HepG2 (cell line): Measurements from ENCODE around the gene KATNAL1. TPM values are rescaled to one million over a fixed set of nuclear protein-coding genes. Genes with fewer than 3 reads are reported as not detected.

Experiments
- ATAC-seq: fragments of 200-7000 bp; cut with Tn5 transposase; 3 replicates; pipeline ENCODE4 v1.9.1; 2020; ENCODE audit warnings: mild to moderate bottlenecking, moderate library complexity
- BruUV-seq: library from RNA; stranded (reverse); fragments of 400-500 nt; replicated peaks from 2 replicates; lab custom pipeline; 2021; lab: Mats Ljungman, UMichigan
- CTCF ChIA-PET: fragments of 300-600 bp; formaldehyde crosslinking; extraction: SDS; loops from one replicate; lab custom pipeline; 2021; ENCODE audit warnings: low total read pairs, inconsistent platforms, low intra/inter-chr PET ratio; lab: Yijun Ruan, JAX
- POLR2A ChIA-PET: fragments of 350-600 bp; sonication (Branson Sonifier 250); formaldehyde crosslinking; loops from one replicate; lab custom pipeline; 2020; ENCODE audit warnings: antibody characterized with exemption, inconsistent platforms; lab: Yijun Ruan, JAX
- DNase-seq: peaks from one replicate; pipeline ENCODE4 v3.0.0-alpha.2; 2015; ENCODE audit warnings: low spot score
- FAIRE-seq: peaks from 3 replicates; lab custom pipeline; 2011; peaks lifted over from hg19 to GRCh38; lab: Jason Lieb, UNC
- H2AFZ ChIP-seq: one replicate; pipeline ENCODE4 v1.6.1; 2011; ENCODE audit warnings: low read length, inconsistent platforms
- H3K27ac ChIP-seq: fragments of 300-600 bp; 3 replicates; pipeline ENCODE4 v1.8.0; 2011; ENCODE audit warnings: mixed run types, mild to moderate bottlenecking, mixed read lengths, low read length, inconsistent platforms; ENCODE audit not compliant: insufficient read depth; ENCODE audit errors: extremely low read length
- H3K27me3 ChIP-seq, 2 experiments: fragments of 200-600 bp in 1 of 2; 2 replicates in 1 of 2; 3 replicates in 1 of 2; pipeline versions ENCODE4 v1.6.0 to v1.8.0; 2011; ENCODE audit warnings: low read length in 2 of 2, mild to moderate bottlenecking in 2 of 2, moderate library complexity in 2 of 2, inconsistent platforms in 1 of 2; ENCODE audit not compliant: insufficient read depth in 2 of 2, control insufficient read depth in 1 of 2
- H3K36me3 ChIP-seq, 2 experiments: fragments of 200-600 bp in 1 of 2; replicated peaks in 1 of 2; 2 replicates in 1 of 2; 3 replicates in 1 of 2; pipeline versions ENCODE4 v1.5.1 to v1.8.0; 2011; ENCODE audit warnings: low read length in 2 of 2, inconsistent platforms in 1 of 2; ENCODE audit not compliant: insufficient read depth in 2 of 2, control insufficient read depth in 1 of 2
- H3K4me1 ChIP-seq: 2 replicates; pipeline ENCODE4 v1.5.1; 2012; ENCODE audit warnings: low read length, inconsistent platforms; ENCODE audit not compliant: insufficient read depth
- H3K4me2 ChIP-seq: 2 replicates; pipeline ENCODE4 v1.6.0; 2011; ENCODE audit warnings: low read depth, low read length, inconsistent platforms
- H3K4me3 ChIP-seq, 3 experiments: fragments of 200-600 bp in 1 of 3; sonication (generic), shearing (Covaris generic) in 1 of 3; replicated peaks in 1 of 3; 2 replicates each; pipeline ENCODE4 v1.5.1; 2011 to 2016; ENCODE audit warnings: low read length in 3 of 3, inconsistent platforms in 2 of 3, low read depth in 2 of 3, mild to moderate bottlenecking in 2 of 3, control low read depth in 1 of 3, mixed read lengths in 1 of 3; ENCODE audit not compliant: insufficient read depth in 1 of 3
- H3K79me2 ChIP-seq: one replicate; pipeline ENCODE4 v1.6.1; 2011; ENCODE audit warnings: low read length, inconsistent platforms; ENCODE audit not compliant: insufficient read depth
- H3K9ac ChIP-seq: 2 replicates; pipeline ENCODE4 v1.6.0; 2011; ENCODE audit warnings: mild to moderate bottlenecking, low read depth, low read length, inconsistent platforms; ENCODE audit not compliant: insufficient read depth
- H3K9me3 ChIP-seq: 2 replicates; pipeline ENCODE4 v1.5.1; 2012; ENCODE audit warnings: mild to moderate bottlenecking, low read length
- H4K20me1 ChIP-seq: 2 replicates; pipeline ENCODE4 v1.6.0; 2011; ENCODE audit warnings: inconsistent platforms, mild to moderate bottlenecking, low read length, moderate library complexity; ENCODE audit not compliant: insufficient read depth
- ATF7 ChIP-seq, 2 experiments: fragments of 450-650 bp in 1 of 2; sonication (generic) in 1 of 2; formaldehyde crosslinking in 1 of 2; IDR thresholded peaks; 2 replicates each; pipeline versions ENCODE4 v1.4.0 to v1.6.1; 2016 to 2020; ENCODE audit warnings: antibody characterized with exemption in 1 of 2, mild to moderate bottlenecking in 1 of 2, missing genetic modification reagents in 1 of 2
- DZIP1 ChIP-seq: sonication (generic); formaldehyde crosslinking; IDR thresholded peaks from 2 replicates; pipeline ENCODE4 v1.5.0; 2020; ENCODE audit warnings: mild to moderate bottlenecking, missing genetic modification reagents
- HES4 ChIP-seq: sonication (generic); formaldehyde crosslinking; IDR thresholded peaks from 2 replicates; pipeline ENCODE4 v1.9.0; 2021; ENCODE audit warnings: mild to moderate bottlenecking, missing genetic modification reagents, borderline replicate concordance
- HOXA5 ChIP-seq: sonication (generic); formaldehyde crosslinking; IDR thresholded peaks from 2 replicates; pipeline ENCODE4 v1.4.0; 2020; ENCODE audit warnings: missing genetic modification reagents
- KDM5B ChIP-seq: sonication (generic); formaldehyde crosslinking; IDR thresholded peaks from 2 replicates; pipeline ENCODE4 v1.4.0; 2020; ENCODE audit warnings: missing genetic modification reagents, mild to moderate bottlenecking, borderline replicate concordance
- MEIS2 ChIP-seq: sonication (generic); formaldehyde crosslinking; IDR thresholded peaks from 2 replicates; pipeline ENCODE4 v1.9.0; 2021; ENCODE audit warnings: mild to moderate bottlenecking, missing genetic modification reagents
- PAF1 ChIP-seq: IDR thresholded peaks from 2 replicates; pipeline ENCODE4 v1.6.1; 2016; ENCODE audit warnings: missing genetic modification reagents, missing compliant biosample characterization
- STAG1 ChIP-seq: sonication (generic); formaldehyde crosslinking; IDR thresholded peaks from 2 replicates; pipeline ENCODE4 v1.4.0; 2020; ENCODE audit warnings: missing genetic modification reagents
- ZFP37 ChIP-seq: sonication (generic); formaldehyde crosslinking; IDR thresholded peaks from 2 replicates; pipeline ENCODE4 v1.4.0; 2020; ENCODE audit warnings: missing genetic modification reagents, borderline replicate concordance
- ZHX2 ChIP-seq, 2 experiments: sonication (generic) in 1 of 2; formaldehyde crosslinking in 1 of 2; IDR thresholded peaks; 2 replicates each; pipeline versions ENCODE4 v1.6.1 to v1.9.0; 2014 to 2022; ENCODE audit warnings: antibody characterized with exemption in 1 of 2, borderline replicate concordance in 1 of 2, inconsistent platforms in 1 of 2, low read depth in 1 of 2, missing genetic modification reagents in 1 of 2
- ZNF205 ChIP-seq: IDR thresholded peaks from 2 replicates; pipeline ENCODE4 v1.6.1; 2018; ENCODE audit warnings: missing biosample characterization, missing genetic modification reagents
- ZNF230 ChIP-seq: sonication (generic); formaldehyde crosslinking; IDR thresholded peaks from 2 replicates; pipeline ENCODE4 v1.4.0; 2020; ENCODE audit warnings: mild to moderate bottlenecking, missing genetic modification reagents
- ZNF530 ChIP-seq: sonication (generic); formaldehyde crosslinking; IDR thresholded peaks from 2 replicates; pipeline ENCODE4 v1.5.0; 2020; ENCODE audit warnings: low read depth, mild to moderate bottlenecking, missing genetic modification reagents
- WGBS: methylation state at CpG from one replicate; pipeline ENCODE4 v1.1.6; 2017; ENCODE audit warnings: low lambda C conversion rate; 5-methylcytosine and 5-hydroxymethylcytosine counted together
- in situ Hi-C: cut with HindIII; loops from 2 replicates; pipeline ENCODE4 v1.10.0; 2017; ENCODE audit warnings: low pct_unique_long_range_greater_than_20kb; ENCODE audit not compliant: extremely low pct_ligation_motif_present
- intact Hi-C: fragments of 100-400 bp; cut with micrococcal nuclease; formaldehyde crosslinking; loops from one replicate; pipeline ENCODE4 v1.10.0; 2022; ENCODE audit not compliant: unreplicated experiment
- polyA plus RNA-seq, 8 experiments: library from polyadenylated mRNA; depleted of rRNA in 3 of 8; stranded (reverse) in 7 of 8; unstranded in 1 of 8; fragments of >200 nt; fragmentation: Illumina TruSeq in 4 of 8; extraction: Trizol in 4 of 8; gene quantifications; 2 replicates each; pipeline versions ENCODE4 v1.2.1 to v1.2.3, GENCODE V29; 2011 to 2016; ENCODE audit warnings: low read depth in 4 of 8, missing spikeins in 1 of 8, mixed read lengths in 1 of 8; ENCODE audit not compliant: insufficient read depth in 1 of 8
- total RNA-seq, 5 experiments: library from RNA; depleted of rRNA; stranded (reverse); fragments of >200 nt; fragmentation: Illumina TruSeq; extraction: Trizol; gene quantifications; 2 replicates each; pipeline ENCODE4 v1.2.3, GENCODE V29; 2016; ENCODE audit warnings: low read depth in 1 of 5
- TF ChIP-seq, protein P1 (sequence below): IDR thresholded peaks from 2 replicates; pipeline ENCODE4 v1.6.1; 2016; ENCODE audit warnings: low read depth, borderline replicate concordance

Gene KATNAL1
- total and polyA plus RNA-seq, 2 of the 13 experiments (the other 11 are each of a cell fraction or from before 2014, with no cell fraction given) = 3.2 to 11.8 TPM

GRCh38 chr13:30355839-30356238, 48.5 kb upstream of the KATNAL1 start (continued):
- TF ChIP-seq ZHX2 (IDR thresholded peaks at IDR 0.05; ENCODE audit: low read depth) (no peak), ZHX2 (CRISPR knock-in tag; IDR thresholded peaks at IDR 0.05; ENCODE audit: borderline replicate concordance) (no peak)

- ATAC-seq (peak; percentile 99), DNase-seq (peak; percentile 49), FAIRE-seq (peak; percentile 34)
- ChIA-PET POLR2A (no interaction called here), CTCF (interaction anchor here (1.5 to 1.6 kb wide), 2 partner anchors 196 to 226 kb away, joined by 3 to 6 read pairs; no protein-coding TSS in a partner anchor)
- Histone ChIP-seq H2AFZ (no peak overlapping the region), H3K36me3 (no peaks in the 10 kb centered on the region), H3K9me3 (peaks cover 8% of the 10 kb centered on the region; the same call in 1 of the 2 replicates), H3K79me2 (no peaks in the 10 kb centered on the region), H3K4me3 (no peak overlapping the region; a peak in 1 of 6 replicates), H3K27ac (no peak overlapping the region), H3K9ac (no peak overlapping the region), H4K20me1 (no peaks in the 10 kb centered on the region), H3K27me3 (peaks cover 0 to 2% of the 10 kb centered on the region in 2 experiments; a peak in 1 of 5 replicates), H3K4me2 (peak overlapping the region; percentile 45), H3K4me1 (peaks cover 10% of the 10 kb centered on the region)
- BruUV-seq = no TSS peak
- in situ Hi-C loops (no loop called here), intact Hi-C loops (loop anchor here (1.0 to 10.0 kb wide), 5 partner anchors 42 to 449 kb away; no protein-coding TSS in a partner anchor)
- WGBS = 0% methylated on average over 3 of the region's 7 CpGs
- TF ChIP-seq ZFP37 (no peak), HOXA5 (no peak), STAG1 (CRISPR knock-in tag) (peak; percentile 77), KDM5B (no peak), ZNF230 (CRISPR knock-in tag) (no peak), ZNF205 (CRISPR knock-in tag) (no peak), ZNF530 (CRISPR knock-in tag) (no peak), ATF7 (IDR thresholded peaks at IDR 0.05) (no peak), ATF7 (CRISPR knock-in tag; IDR thresholded peaks at IDR 0.05) (no peak), PAF1 (CRISPR knock-in tag) (no peak), MEIS2 (0 out of 2 replicates have a peak, but pooled peaks have one; percentile 40), DZIP1 (CRISPR knock-in tag) (no peak), HES4 (CRISPR knock-in tag) (no peak)
- TF ChIP-seq, protein P1, sequence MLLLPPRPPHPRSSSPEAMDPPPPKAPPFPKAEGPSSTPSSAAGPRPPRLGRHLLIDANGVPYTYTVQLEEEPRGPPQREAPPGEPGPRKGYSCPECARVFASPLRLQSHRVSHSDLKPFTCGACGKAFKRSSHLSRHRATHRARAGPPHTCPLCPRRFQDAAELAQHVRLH (CRISPR knock-in tag) = no peak
These were observed 48.0 kb upstream of the KATNAL1 start for GRCh38 chr13:30355384-30355699.
